GM19455 (cell line): ENCODE data around the gene DNAH10.

ENCODE experiments used
- ATAC-seq: cut with Tn5 transposase; IDR thresholded peaks from one replicate; pipeline ENCODE4 v1.9.1; 2021; ENCODE audit not compliant: unreplicated experiment

The DNAH10 gene

GRCh38 chr12:123931686-123932321, 169.7 kb downstream of the DNAH10 start:
- ATAC-seq, result no peak

GRCh38 chr12:123933214-123933613, 171.1 kb downstream of the DNAH10 start:
- no peak for ATAC-seq

DNA sequence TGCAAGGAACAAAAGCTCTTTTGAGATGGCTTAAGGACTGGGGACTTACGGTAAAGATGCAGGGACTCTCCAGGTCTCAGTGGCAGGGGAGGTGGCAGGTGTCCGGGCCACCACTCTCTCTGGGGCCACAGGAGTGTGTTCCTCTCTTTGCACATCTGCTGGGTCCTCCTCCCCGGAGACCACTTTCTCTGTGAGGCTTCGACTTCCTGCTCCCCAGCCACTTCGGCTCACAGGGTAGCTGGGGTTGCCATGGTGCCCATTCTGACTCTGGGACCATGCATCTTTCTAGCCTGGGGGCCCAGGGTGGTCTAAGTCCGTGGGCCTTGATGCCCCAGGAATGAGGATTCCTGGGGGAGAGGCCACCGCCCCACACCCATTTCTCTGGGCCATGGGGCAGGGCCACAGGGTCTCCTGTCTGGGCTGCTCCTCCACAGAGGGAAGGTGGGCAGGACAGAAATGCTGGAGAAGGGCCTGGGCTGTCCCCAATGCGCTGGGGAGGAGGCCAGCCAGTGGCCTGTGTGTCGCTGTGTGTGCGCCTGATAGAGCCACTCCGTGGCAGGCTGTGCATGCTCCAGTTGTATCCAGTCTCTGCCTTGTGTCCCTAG, 172.0 kb downstream of the DNAH10 start:
- ATAC-seq, result no peak

DNA sequence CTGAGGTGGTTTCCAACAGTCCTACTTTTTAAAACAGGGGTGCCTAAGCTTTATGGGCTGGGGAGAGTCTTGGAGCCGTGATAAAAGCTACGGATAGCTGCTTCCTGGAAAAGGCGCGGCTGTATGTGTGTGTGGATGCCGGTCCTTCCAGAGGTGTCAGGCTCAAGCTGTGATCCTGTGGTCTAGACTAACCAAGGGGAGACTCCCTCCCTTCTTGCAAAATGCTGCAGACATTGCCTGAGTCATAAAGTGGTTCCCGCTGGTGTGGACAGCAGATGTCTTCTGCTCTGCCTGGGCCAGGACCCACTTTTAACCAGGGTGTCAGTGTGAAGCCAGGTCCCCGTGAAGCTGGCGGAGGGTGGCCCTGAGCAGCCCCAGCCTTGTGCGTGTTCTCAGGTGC, 172.7 kb downstream of the DNAH10 start:
- no peak for ATAC-seq

DNA sequence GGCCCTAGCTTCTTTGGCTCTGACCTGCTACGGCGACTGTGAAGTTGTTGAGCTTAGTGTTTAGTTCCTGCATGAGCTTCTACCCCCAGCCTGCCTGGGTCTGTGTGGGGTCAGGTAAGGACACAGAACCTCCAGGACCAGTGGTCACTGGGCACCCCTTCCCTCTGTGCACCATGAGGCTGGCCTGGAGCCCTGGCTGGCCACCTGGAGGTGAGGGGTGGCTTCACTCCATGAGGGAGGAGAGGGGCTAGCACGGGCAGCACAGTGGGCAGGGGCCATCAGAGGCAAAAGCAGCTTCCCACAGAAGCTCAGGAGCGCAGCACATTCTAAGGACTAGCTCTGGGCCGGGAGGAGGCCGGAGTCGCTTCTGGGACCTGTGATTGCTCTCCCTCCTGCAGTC, 173.9 kb downstream of the DNAH10 start:
- ATAC-seq, result no peak

DNA sequence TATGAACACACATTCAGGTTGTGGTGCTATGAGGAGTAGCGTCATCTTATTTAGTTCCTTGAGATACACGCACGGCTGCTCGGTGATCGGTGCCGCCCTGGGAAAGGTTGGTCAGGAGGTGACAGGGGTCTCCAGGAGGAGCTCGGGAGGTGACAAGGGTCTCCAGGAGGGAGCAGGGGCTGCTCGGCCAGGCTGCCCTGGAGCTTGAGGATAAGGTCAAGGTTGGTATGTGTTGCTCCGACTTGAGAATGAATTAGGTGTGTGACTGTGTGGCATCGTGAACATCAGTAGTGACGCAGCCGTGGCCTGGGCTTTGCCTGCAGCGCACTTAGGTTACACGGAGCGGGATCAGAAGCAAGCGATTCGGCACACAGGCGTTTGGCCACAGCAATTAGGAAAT, 174.4 kb downstream of the DNAH10 start:
- no peak for ATAC-seq

DNA sequence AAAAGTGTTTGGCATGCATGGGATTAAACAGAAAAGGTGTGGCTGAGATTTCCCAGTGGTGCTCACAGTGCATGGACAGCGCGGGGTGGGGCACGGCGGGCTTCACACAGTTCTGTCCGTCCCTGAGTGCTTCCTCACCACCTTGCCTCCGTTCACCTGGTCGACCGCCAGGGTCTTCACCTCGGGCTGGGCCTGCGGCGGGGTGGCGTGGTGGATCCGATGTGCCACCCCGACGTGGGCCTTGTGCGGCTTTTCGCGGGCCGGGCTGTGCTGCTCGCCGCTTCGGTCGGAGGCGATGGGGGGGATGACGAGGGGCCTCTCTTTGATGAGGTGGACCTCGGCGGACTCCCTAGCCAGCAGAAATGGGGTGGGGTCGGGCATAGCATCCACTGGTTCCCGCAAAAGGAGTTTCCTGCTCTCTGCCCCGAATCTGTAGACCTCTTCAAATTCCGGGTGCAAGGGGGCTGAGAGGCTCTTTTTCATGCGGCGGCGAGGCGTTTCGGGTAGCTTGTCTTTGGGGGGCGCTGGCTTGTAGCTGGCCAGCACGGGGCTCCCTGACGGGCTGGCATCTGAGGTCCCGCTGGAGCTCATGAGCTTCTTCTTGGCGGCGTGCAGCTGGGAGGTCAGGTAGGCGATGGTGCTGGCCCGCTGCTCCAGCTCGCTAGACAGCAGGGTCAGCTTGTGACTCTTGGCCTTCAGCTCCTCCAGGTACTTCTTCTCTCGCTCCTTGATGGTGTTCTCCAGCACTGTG, 175.0 kb downstream of the DNAH10 start:
- no peak for ATAC-seq

GRCh38 chr12:123937707-123938591, 175.8 kb downstream of the DNAH10 start:
- ATAC-seq, result no peak

- no peak for ATAC-seq
Measured at GRCh38 chr12:123938679-123939480, 176.8 kb downstream of the DNAH10 start.

GRCh38 chr12:123939716-123940626, 177.9 kb downstream of the DNAH10 start:
- ATAC-seq, result no peak

DNA sequence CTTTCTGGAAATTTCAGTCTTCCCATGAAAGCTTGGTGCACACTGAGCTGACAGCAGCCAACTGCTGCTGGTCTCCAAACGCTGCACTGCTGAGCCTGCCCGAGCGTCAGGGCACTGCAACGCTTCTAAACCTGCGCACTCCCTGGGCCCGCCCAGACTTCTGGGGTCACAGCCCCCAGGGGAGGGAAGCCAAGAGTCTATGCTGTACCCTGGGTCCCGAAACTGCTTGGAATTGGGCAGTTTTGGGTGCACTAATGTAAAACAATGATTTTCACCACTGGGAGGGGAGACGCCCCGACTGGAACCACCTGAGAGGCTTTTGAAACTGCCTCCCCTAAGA, 178.5 kb downstream of the DNAH10 start:
- no peak for ATAC-seq

GRCh38 chr12:123941000-123941399, 178.9 kb downstream of the DNAH10 start:
- ATAC-seq, result no peak

DNA sequence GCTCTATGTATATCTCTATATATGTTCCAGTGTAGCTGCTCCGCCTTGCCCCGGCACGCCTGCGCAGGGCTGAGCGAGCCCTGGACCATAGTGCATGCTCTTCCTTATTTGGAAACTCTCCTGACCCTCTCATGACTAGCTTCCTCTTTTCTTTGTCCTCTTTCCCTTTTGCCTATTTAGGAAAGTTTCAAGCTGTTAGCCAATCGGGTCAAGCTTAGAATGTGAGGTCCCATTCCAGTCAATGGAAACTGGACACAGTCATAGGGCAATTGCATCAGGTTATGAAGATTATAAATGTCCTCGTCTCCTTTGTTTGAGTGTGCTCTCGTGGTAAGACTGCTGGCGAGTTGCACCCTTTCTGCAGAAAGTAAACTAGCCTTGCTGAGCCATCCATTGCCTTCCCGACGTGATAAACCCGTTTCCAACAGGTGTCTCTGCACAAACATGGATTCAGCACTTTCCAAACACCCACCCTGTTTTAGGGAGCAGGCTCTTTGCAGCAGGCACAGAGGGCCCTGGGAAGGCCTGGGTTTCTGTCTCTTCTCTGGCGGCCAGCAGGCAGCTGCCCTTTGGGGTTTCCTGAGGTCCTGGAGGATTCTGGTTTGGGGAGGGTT, 179.6 kb downstream of the DNAH10 start:
- no peak for ATAC-seq

GRCh38 chr12:123942238-123942653, 180.1 kb downstream of the DNAH10 start:
- ATAC-seq, result no peak

DNA sequence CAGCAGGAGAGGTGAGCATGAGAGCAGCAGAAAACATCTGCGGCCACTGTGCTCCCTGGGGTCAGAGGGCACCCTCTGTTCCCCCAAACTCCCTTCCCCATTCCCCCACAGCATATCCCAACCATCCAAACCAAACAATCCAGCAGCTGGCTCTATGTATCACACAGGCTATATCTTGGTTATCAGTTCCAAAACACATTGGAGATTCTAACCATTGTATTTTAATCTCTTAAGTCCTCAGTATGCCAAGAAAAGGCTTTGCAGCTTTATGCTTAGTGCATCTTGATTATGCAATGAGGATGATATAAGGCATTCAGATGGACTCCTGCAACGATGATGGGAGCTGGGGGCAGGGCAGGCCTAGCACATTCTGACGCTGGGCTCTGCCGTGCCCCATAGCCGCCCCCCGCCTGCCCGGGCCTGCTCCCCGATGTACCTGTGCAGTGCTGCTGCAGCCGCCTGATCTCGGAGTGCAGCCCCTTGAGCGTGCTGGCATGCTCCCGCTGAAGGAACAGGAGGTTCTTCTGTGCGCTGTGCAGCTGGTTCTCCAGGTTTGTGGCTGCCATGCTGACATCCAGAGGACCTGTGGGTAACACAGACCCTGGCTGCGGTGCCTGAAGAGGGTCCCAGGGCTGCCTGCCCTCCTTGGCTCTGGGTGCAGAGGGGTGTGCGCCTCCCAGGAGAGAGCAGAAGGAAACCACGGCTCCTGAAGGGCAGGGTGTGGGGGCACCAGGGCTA, 181.0 kb downstream of the DNAH10 start:
- ATAC-seq, result no peak

- no peak for ATAC-seq
Measured at GRCh38 chr12:123943816-123944215, 181.7 kb downstream of the DNAH10 start.

- no peak for ATAC-seq
Measured at GRCh38 chr12:123944696-123945095, 182.6 kb downstream of the DNAH10 start.
